Stomach (tissue), 9 donors: ENCODE results near the gene ATP2A2. TPM values are rescaled to one million over a fixed set of nuclear protein-coding genes. Genes with fewer than 3 reads are reported as not detected.

Experiments
- DNase-seq, 2 donors: peaks; one replicate each; pipeline versions ENCODE4 v3.0.0 to v3.0.0-alpha.2; 2013 to 2019
- H3K27ac ChIP-seq, 5 donors: fragments of 200-600 bp in 4 of 5; sonication (generic) in 4 of 5; one replicate each; pipeline ENCODE4 v1.5.1; 2013 to 2019; ENCODE audit warnings: mild to moderate bottlenecking in 1 of 5, moderate library complexity in 1 of 5
- H3K27me3 ChIP-seq, 3 donors: fragments of 200-600 bp; sonication (generic); one replicate each; pipeline ENCODE4 v1.5.1; 2017 to 2019; ENCODE audit warnings: mixed run types in 1 of 3
- H3K36me3 ChIP-seq, 4 donors: fragments of 200-600 bp; sonication (generic); 1 replicate in 3 of 4; 2 replicates in 1 of 4; pipeline ENCODE4 v1.5.1; 2016 to 2019
- H3K4me1 ChIP-seq, 4 donors: fragments of 200-600 bp; sonication (generic); one replicate each; pipeline ENCODE4 v1.5.1; 2016 to 2019
- H3K4me3 ChIP-seq, 4 donors: fragments of 200-600 bp; sonication (generic) in 3 of 4; one replicate each; pipeline ENCODE4 v1.5.1; 2016 to 2019; ENCODE audit warnings: mild to moderate bottlenecking in 1 of 4
- H3K9me3 ChIP-seq, 4 donors: fragments of 200-600 bp; sonication (generic); one replicate each; pipeline ENCODE4 v1.5.1; 2016 to 2019
- EP300 ChIP-seq: sonication (generic); formaldehyde crosslinking; IDR thresholded peaks from one replicate; pipeline ENCODE4 v1.6.1; 2017; ENCODE audit warnings: antibody characterized with exemption
- POLR2A ChIP-seq, 4 donors: fragments of 450-650 bp; IDR thresholded peaks; one replicate each; pipeline ENCODE4 v1.6.1; 2016; ENCODE audit warnings: antibody characterized with exemption in 4 of 4, control low read depth in 2 of 4, mild to moderate bottlenecking in 1 of 4, moderate library complexity in 1 of 4
- POLR2AphosphoS5 ChIP-seq, 3 donors: sonication (generic); formaldehyde crosslinking; IDR thresholded peaks; one replicate each; pipeline ENCODE4 v1.6.1; 2016; ENCODE audit warnings: antibody characterized with exemption in 3 of 3
- WGBS, 5 donors: extraction: QIAGEN DNeasy Blood & Tissue Kit in 3 of 5; methylation state at CpG; one replicate each; pipeline versions ENCODE4 v1.1.5 to v1.1.7; 2013 to 2018; 5-methylcytosine and 5-hydroxymethylcytosine counted together
- intact Hi-C: fragments of 100-400 bp; cut with DNase I; formaldehyde crosslinking; loops from one replicate; pipeline ENCODE4 v1.15.1; 2023; ENCODE audit warnings: low total_unique reads
- polyA plus RNA-seq, 3 donors: library from polyadenylated mRNA; stranded (reverse); fragments of 200-250 nt; gene quantifications; one replicate each; pipeline ENCODE4 v1.2.3, GENCODE V29; 2013
- total RNA-seq, 5 donors: library from RNA; depleted of rRNA; stranded (reverse); fragments of >200 nt; gene quantifications; one replicate each; pipeline versions ENCODE4 v1.1.0 to v1.2.3, GENCODE V29; 2014 to 2016
- TF ChIP-seq, protein P1 (sequence below), 7 experiments: fragments of 450-650 bp in 4 of 7; fragments of 200-600 bp in 3 of 7; sonication (generic) in 3 of 7; IDR thresholded peaks; one replicate each; pipeline ENCODE4 v1.5.1; 2016 to 2019; ENCODE audit warnings: antibody characterized with exemption in 7 of 7, control low read depth in 2 of 7, mild to moderate bottlenecking in 1 of 7
- donor health status: healthy with polysubstance abuse.
- donor health status: Bipolar disorder and iron deficiency.
- donor health status: healthy.

ATP2A2 gene
- total and polyA plus RNA-seq, 8 donors = 14.1 to 202 (median 104) TPM

DNA sequence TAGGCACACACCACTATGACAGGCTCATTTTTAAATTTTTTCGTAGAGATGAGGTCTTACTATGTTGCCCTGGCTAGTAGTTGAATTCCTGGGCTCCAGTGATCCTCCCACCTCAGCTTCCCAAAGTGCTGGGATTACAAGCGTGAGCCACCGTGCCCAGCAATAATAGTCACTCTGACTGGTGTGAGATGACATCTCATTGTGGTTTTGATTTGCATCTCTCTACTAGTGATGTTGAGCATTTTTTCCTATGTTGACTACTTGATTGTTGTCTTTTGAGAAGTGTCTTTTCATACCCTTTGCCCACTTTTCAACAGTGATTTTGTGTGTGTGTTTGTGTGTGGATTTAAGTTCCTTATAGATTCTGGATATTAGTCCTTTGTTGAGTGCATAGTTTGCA is 26.3 kb downstream of the ATP2A2 start:
- 77 to 82% (median 82%) methylated on average over 3 of the region's 3 CpGs for WGBS, 5 donors
- peaks cover 20 to 68% (median 52%) of the 10 kb centered on the region in 4 donors for H3K36me3 ChIP-seq
- no peak overlapping the region for H3K27ac ChIP-seq
- DNase-seq = no peak
- TF ChIP-seq, protein P1, sequence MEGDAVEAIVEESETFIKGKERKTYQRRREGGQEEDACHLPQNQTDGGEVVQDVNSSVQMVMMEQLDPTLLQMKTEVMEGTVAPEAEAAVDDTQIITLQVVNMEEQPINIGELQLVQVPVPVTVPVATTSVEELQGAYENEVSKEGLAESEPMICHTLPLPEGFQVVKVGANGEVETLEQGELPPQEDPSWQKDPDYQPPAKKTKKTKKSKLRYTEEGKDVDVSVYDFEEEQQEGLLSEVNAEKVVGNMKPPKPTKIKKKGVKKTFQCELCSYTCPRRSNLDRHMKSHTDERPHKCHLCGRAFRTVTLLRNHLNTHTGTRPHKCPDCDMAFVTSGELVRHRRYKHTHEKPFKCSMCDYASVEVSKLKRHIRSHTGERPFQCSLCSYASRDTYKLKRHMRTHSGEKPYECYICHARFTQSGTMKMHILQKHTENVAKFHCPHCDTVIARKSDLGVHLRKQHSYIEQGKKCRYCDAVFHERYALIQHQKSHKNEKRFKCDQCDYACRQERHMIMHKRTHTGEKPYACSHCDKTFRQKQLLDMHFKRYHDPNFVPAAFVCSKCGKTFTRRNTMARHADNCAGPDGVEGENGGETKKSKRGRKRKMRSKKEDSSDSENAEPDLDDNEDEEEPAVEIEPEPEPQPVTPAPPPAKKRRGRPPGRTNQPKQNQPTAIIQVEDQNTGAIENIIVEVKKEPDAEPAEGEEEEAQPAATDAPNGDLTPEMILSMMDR (IDR thresholded peaks at IDR 0.05) = no peak
- no peak for TF ChIP-seq POLR2AphosphoS5 (IDR thresholded peaks at IDR 0.05)
- no peak for TF ChIP-seq EP300
- TF ChIP-seq POLR2A (IDR thresholded peaks at IDR 0.05) = no peak
- H3K4me1 ChIP-seq = peaks cover 21 to 78% (median 43%) of the 10 kb centered on the region in 4 donors
- no peaks in the 10 kb centered on the region for H3K9me3 ChIP-seq
- H3K4me3 ChIP-seq = no peak overlapping the region
- intact Hi-C loops = no loop called here
- no peaks in the 10 kb centered on the region for H3K27me3 ChIP-seq

DNA sequence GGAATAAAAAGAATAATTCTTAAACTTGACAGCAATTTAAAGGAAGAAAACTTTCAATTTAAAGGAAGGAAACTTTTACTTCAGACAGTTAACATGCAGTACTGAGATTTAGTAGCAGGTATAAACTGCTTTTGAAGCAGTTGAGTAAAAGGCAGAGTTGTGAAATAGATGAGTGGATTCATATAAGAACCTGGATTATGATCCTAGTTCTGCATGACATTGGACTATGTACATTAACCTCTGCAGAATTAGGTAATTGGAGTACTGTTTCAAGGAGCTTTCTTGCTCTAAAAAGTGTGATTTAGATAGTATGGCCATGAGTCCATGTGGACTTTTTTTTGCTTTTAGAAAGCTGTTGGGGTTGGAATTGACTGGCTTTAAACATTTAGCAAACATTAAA is 29.7 kb downstream of the ATP2A2 start:
- intact Hi-C loops = no loop called here
- Histone ChIP-seq H3K36me3 (peaks cover 14 to 63% (median 28%) of the 10 kb centered on the region in 4 donors), H3K9me3 (no peaks in the 10 kb centered on the region), H3K27ac (peak overlapping the region in 1 of 5 donors; percentile 45), H3K27me3 (no peaks in the 10 kb centered on the region), H3K4me1 (peaks cover 14 to 80% (median 33%) of the 10 kb centered on the region in 4 donors), H3K4me3 (no peak overlapping the region)
- TF ChIP-seq POLR2AphosphoS5 (IDR thresholded peaks at IDR 0.05) (no peak), EP300 (no peak), POLR2A (IDR thresholded peaks at IDR 0.05) (no peak)
- TF ChIP-seq, protein P1 (IDR thresholded peaks at IDR 0.05) = no peak
- DNase-seq = no peak

DNA sequence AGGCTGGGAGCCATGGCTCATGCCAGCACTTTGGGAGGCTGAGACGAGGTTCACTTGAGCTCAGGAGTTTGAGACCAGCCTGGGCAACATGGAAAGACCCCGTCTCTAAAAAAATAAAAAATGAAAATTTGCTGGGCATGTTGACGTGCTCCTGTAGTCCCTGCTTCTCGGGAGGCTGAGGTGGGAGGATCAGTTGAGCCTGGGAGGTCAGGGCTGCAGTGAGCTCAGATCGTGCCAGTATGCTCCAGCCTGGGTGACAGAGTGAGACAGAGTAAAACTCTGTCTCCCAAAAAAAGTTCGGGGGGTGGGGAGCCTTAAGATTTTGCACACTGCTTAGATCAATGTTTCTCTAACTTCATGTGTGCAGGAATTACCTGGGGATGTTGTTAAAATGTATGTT is 30.9 kb downstream of the ATP2A2 start:
- Histone ChIP-seq H3K27me3 (no peaks in the 10 kb centered on the region), H3K4me1 (peaks cover 19 to 86% (median 39%) of the 10 kb centered on the region in 4 donors), H3K4me3 (no peak overlapping the region), H3K36me3 (peaks cover 10 to 60% (median 19%) of the 10 kb centered on the region in 4 donors), H3K9me3 (no peaks in the 10 kb centered on the region), H3K27ac (peak overlapping the region in 3 of 5 donors; percentile 26 to 68 (median 49))
- no peak for DNase-seq
- 90 to 94% (median 93%) methylated on average over 6 of the region's 6 CpGs for WGBS, 5 donors
- no peak for TF ChIP-seq POLR2AphosphoS5 (IDR thresholded peaks at IDR 0.05)
- TF ChIP-seq POLR2A (IDR thresholded peaks at IDR 0.05) = no peak
- TF ChIP-seq, protein P1 (IDR thresholded peaks at IDR 0.05) = no peak
- intact Hi-C loops = no loop called here

DNA sequence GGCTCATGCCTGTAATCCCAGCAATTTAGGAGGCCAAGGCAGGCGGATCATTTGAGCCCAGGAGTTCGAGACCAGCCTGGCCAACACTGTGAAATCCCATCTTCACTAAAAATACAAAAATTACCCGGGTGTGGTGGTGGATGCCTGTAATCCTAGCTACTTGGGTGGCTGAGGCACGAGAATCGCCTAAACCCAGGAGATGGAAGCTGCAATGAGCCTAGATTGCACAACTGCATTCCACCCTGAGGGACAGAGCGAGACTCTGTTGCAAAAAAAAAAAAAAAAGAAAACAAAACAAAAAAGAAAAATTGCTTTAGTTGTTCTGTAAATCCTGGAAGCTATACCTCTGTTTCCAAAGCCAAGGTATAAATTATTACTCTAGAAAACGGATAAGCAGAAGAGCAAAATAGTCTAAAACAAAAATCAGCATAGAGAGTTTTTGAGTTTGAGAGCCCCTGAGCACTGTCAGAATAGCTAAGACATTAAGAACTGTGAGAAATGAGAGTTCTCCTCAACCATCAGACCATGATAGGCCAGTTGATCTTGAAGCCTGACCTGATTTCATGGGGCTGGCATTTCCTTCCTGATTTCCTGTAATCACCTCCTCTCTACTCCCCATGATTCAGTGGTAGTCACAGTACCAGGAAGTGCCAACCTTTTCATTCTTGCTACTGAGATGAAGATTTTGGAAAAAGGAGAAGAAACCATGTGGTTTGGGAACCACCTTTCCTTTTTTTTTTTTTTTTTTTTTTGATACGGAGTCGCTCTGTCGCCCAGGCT is 31.7 kb downstream of the ATP2A2 start:
- H3K9me3 ChIP-seq = no peaks in the 10 kb centered on the region
- no peak for DNase-seq
- H3K27ac ChIP-seq = peak overlapping the region; percentile 7 to 68 (median 28)
- no peak overlapping the region for H3K4me3 ChIP-seq
- H3K36me3 ChIP-seq = peaks cover 5 to 52% (median 15%) of the 10 kb centered on the region in 4 donors
- no peak for TF ChIP-seq POLR2A (IDR thresholded peaks at IDR 0.05)
- no peak for TF ChIP-seq EP300
- TF ChIP-seq POLR2AphosphoS5 (IDR thresholded peaks at IDR 0.05) = peak in 2 of 3 donors; percentile 18 to 64
- intact Hi-C loops = no loop called here
- peaks cover 26 to 86% (median 45%) of the 10 kb centered on the region in 4 donors for H3K4me1 ChIP-seq
- 77 to 90% (median 87%) methylated on average over 9 to 10 of the region's 10 CpGs for WGBS, 5 donors
- no peaks in the 10 kb centered on the region for H3K27me3 ChIP-seq

DNA sequence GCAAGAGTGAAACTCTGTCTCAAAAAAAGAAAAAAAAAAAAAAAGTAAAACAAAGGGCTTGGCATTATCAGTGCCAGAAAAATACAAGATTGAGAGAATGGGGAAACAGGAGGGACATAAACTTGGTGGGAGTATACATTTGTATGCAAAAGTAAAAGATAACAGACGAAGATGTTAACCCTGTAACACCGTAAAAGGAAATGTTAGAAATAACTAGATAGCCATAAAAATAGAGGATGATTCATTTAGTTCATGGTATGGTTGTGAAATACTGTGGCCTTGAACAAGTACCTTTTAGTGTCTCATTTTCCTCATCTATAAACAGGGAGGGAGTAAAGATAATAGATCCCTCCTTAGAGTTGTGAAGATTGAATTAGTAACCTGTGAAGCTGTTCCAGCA is 33.3 kb downstream of the ATP2A2 start:
- peaks cover 10 to 50% (median 20%) of the 10 kb centered on the region in 4 donors for H3K36me3 ChIP-seq
- H3K27me3 ChIP-seq = no peaks in the 10 kb centered on the region
- no peaks in the 10 kb centered on the region for H3K9me3 ChIP-seq
- intact Hi-C loops = no loop called here
- no peak overlapping the region for H3K4me3 ChIP-seq
- H3K4me1 ChIP-seq = peaks cover 18 to 84% (median 50%) of the 10 kb centered on the region in 4 donors
- peak overlapping the region in 2 of 5 donors; percentile 49 to 68 for H3K27ac ChIP-seq
- no peak for DNase-seq
- TF ChIP-seq EP300 (no peak), POLR2AphosphoS5 (IDR thresholded peaks at IDR 0.05) (no peak), POLR2A (IDR thresholded peaks at IDR 0.05) (no peak)
- TF ChIP-seq, protein P1 (IDR thresholded peaks at IDR 0.05) = no peak
- WGBS, 5 donors = 55 to 67% (median 66%) methylated on average over 2 of the region's 2 CpGs
